BJ (cell line): ENCODE data around the gene COL23A1. TPM values are rescaled to one million over a fixed set of nuclear protein-coding genes. Genes with fewer than 3 reads are reported as not detected.

Experiments
- CTCF ChIA-PET: fragments of 350-600 bp; formaldehyde crosslinking; extraction: SDS; loops from one replicate; lab custom pipeline; 2021; ENCODE audit warnings: antibody characterized with exemption, inconsistent platforms; lab: Yijun Ruan, JAX
- POLR2A ChIA-PET: fragments of 300-600 bp; sonication (Branson Sonifier 250); formaldehyde crosslinking; extraction: SDS; loops from one replicate; lab custom pipeline; 2021; ENCODE audit warnings: antibody characterized with exemption; lab: Charles Lee
- DNase-seq: peaks from one replicate; pipeline ENCODE4 v3.0.0-alpha.2; 2011; ENCODE audit warnings: low read depth
- H3K27me3 ChIP-seq: 2 replicates; pipeline ENCODE4 v1.6.0; 2011; ENCODE audit warnings: low read length; ENCODE audit not compliant: control insufficient read depth, insufficient read depth
- H3K36me3 ChIP-seq: 2 replicates; pipeline ENCODE4 v1.5.1; 2011; ENCODE audit warnings: low read length; ENCODE audit not compliant: control insufficient read depth, insufficient read depth
- H3K4me3 ChIP-seq: 2 replicates; pipeline ENCODE4 v1.5.1; 2011; ENCODE audit warnings: low read depth, mild to moderate bottlenecking, control low read depth, low read length
- polyA plus RNA-seq: library from polyadenylated mRNA; depleted of rRNA; stranded (reverse); fragments of >200 nt; gene quantifications from 2 replicates; pipeline ENCODE4 v1.2.3, GENCODE V29; 2011
- TF ChIP-seq, protein P1 (sequence below): IDR thresholded peaks from 2 replicates; pipeline ENCODE4 v1.5.1; 2011; ENCODE audit warnings: low read depth, mild to moderate bottlenecking, control low read depth, inconsistent platforms, low read length, moderate library complexity; ENCODE audit not compliant: insufficient read depth

Gene COL23A1
- polyA plus RNA-seq, 1 experiment: not detected

DNA sequence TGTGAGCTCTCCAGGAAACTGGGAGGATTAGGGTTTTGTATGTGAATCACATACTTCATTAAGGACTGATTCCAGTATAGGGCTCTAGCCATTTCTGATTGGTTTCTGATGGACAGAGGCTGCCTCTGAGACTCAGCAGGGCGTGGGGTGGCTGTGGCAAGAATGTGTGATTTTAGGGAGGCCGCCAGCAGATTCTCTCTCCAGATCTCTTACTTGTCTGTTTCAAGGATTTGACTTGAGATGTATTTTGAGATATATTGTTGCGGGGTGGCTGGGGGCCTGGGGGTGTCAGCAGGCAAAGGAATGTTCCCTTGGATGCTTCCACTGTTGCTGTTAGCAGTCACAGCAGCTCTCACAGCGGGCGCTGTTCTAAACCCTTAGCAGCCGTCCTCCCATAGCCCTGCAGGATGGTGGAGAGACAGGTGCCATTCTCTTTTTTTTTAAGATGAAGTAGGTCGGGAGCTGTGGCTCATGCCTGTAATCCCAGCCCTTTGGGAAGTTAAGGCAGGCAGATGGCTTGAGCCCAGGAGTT lies 393.8 kb downstream of the COL23A1 start:
- ChIA-PET POLR2A (no interaction called here), CTCF (interaction anchor here (1.2 kb wide), 1 partner anchor 10 kb away, joined by 3 read pairs; no protein-coding TSS in a partner anchor)
- peaks cover 18% of the 10 kb centered on the region for H3K27me3 ChIP-seq
- TF ChIP-seq, protein P1, sequence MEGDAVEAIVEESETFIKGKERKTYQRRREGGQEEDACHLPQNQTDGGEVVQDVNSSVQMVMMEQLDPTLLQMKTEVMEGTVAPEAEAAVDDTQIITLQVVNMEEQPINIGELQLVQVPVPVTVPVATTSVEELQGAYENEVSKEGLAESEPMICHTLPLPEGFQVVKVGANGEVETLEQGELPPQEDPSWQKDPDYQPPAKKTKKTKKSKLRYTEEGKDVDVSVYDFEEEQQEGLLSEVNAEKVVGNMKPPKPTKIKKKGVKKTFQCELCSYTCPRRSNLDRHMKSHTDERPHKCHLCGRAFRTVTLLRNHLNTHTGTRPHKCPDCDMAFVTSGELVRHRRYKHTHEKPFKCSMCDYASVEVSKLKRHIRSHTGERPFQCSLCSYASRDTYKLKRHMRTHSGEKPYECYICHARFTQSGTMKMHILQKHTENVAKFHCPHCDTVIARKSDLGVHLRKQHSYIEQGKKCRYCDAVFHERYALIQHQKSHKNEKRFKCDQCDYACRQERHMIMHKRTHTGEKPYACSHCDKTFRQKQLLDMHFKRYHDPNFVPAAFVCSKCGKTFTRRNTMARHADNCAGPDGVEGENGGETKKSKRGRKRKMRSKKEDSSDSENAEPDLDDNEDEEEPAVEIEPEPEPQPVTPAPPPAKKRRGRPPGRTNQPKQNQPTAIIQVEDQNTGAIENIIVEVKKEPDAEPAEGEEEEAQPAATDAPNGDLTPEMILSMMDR: no peak
- no peak for DNase-seq
- H3K36me3 ChIP-seq: no peaks in the 10 kb centered on the region
- H3K4me3 ChIP-seq: no peak overlapping the region

- Histone ChIP-seq H3K4me3 (no peak overlapping the region), H3K27me3 (peaks cover 19% of the 10 kb centered on the region), H3K36me3 (no peaks in the 10 kb centered on the region)
- ChIA-PET CTCF (interaction anchor here (0.7 kb wide), 1 partner anchor 9 kb away, joined by 4 read pairs; no protein-coding TSS in a partner anchor), POLR2A (no interaction called here)
- no peak for DNase-seq
- TF ChIP-seq, protein P1: no peak
Observed at GRCh38 chr5:178194026-178194425, 396.2 kb downstream of the COL23A1 start.

- TF ChIP-seq, protein P1: no peak
- peaks cover 19% of the 10 kb centered on the region for H3K27me3 ChIP-seq
- ChIA-PET CTCF (interaction anchor here (0.7 kb wide), 1 partner anchor 9 kb away, joined by 4 read pairs; no protein-coding TSS in a partner anchor), POLR2A (no interaction called here)
- no peaks in the 10 kb centered on the region for H3K36me3 ChIP-seq
- DNase-seq: no peak
- no peak overlapping the region for H3K4me3 ChIP-seq
Observed at GRCh38 chr5:178193251-178193809, 396.9 kb downstream of the COL23A1 start.

- ChIA-PET CTCF (no interaction called here), POLR2A (no interaction called here)
- H3K36me3 ChIP-seq: no peaks in the 10 kb centered on the region
- H3K4me3 ChIP-seq: no peak overlapping the region
- H3K27me3 ChIP-seq: peaks cover 19% of the 10 kb centered on the region
- TF ChIP-seq, protein P1: no peak
- no peak for DNase-seq
Observed at GRCh38 chr5:178192787-178193186, 397.4 kb downstream of the COL23A1 start.

DNA sequence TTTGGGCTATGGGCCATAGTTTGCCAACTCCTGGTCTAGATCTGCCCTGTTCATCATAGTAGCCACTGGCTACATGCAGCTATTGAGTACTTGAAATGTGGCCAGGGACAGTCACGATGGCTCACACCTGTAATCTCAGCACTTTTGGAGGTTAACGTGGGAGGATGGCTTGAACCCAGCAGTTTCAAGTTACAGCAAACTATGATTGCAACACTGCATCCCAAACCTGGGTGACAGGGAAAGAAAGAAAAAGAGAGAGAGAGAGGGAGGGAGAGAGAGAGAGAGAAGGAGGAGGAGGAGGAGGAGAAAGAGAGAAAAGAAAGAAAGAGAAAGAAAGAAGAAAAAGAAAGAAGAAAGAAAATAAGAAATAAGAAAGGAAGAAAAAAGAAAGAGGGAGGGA lies 397.9 kb downstream of the COL23A1 start:
- Histone ChIP-seq H3K27me3 (peaks cover 19% of the 10 kb centered on the region), H3K36me3 (no peaks in the 10 kb centered on the region), H3K4me3 (no peak overlapping the region)
- CTCF ChIA-PET: no interaction called here
- TF ChIP-seq, protein P1: no peak
- POLR2A ChIA-PET: no interaction called here
- no peak for DNase-seq
